GM19023 (cell line): ENCODE results near the gene OXSR1.

Experiments used
- ATAC-seq: cut with Tn5 transposase; IDR thresholded peaks from one replicate; pipeline ENCODE4 v1.9.1; 2021; ENCODE audit warnings: mild to moderate bottlenecking, moderate library complexity; ENCODE audit not compliant: unreplicated experiment

OXSR1 gene

GRCh38 chr3:38297947-38298711 is 132.8 kb downstream of the OXSR1 start:
- no peak for ATAC-seq
